ENCODE results near the gene MAN2A1. TPM values are rescaled to one million over a fixed set of nuclear protein-coding genes. Genes with fewer than 3 reads are reported as not detected.

The MAN2A1 gene
- polyA plus RNA-seq, 1 experiment = 55.8 TPM

DNA sequence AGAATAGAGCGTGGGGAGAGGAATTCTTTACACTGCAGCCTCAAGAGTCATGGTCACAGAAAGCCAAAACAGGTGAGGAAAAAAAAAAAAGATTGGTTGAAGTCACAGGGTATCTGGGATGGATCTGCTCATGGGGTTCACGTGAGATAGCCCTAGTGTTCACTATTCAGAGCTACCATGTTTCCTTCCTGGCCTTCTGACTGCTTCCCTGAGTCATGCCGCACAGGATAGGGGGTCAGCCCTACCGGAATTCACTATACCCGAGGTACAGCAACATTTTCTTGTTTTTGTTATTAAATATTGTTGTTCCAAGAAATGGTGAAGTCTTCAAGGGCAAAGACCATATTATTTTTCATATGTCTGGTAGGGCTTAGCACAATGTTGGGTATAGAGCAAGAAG, 21.5 kb upstream of the MAN2A1 start:
- CTCF ChIA-PET = no interaction called here
- no peak overlapping the region for H3K4me3 ChIP-seq (ENCODE audit: low read depth, low read length)
- H3K27ac ChIP-seq (ENCODE audit: low read depth, low read length) = no peak overlapping the region
- H3K9me3 ChIP-seq (ENCODE audit: control insufficient read depth, insufficient read depth, low read length) = no peaks in the 10 kb centered on the region
- H3K27me3 ChIP-seq (ENCODE audit: control insufficient read depth, insufficient read depth, low read length) = peaks cover 7% of the 10 kb centered on the region
- TF ChIP-seq, protein P1, sequence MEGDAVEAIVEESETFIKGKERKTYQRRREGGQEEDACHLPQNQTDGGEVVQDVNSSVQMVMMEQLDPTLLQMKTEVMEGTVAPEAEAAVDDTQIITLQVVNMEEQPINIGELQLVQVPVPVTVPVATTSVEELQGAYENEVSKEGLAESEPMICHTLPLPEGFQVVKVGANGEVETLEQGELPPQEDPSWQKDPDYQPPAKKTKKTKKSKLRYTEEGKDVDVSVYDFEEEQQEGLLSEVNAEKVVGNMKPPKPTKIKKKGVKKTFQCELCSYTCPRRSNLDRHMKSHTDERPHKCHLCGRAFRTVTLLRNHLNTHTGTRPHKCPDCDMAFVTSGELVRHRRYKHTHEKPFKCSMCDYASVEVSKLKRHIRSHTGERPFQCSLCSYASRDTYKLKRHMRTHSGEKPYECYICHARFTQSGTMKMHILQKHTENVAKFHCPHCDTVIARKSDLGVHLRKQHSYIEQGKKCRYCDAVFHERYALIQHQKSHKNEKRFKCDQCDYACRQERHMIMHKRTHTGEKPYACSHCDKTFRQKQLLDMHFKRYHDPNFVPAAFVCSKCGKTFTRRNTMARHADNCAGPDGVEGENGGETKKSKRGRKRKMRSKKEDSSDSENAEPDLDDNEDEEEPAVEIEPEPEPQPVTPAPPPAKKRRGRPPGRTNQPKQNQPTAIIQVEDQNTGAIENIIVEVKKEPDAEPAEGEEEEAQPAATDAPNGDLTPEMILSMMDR (IDR thresholded peaks at IDR 0.05; ENCODE audit: low read depth, low read length) = no peak
- DNase-seq (ENCODE audit: low read depth, low spot score) = no peak
- POLR2A ChIA-PET = no interaction called here

DNA sequence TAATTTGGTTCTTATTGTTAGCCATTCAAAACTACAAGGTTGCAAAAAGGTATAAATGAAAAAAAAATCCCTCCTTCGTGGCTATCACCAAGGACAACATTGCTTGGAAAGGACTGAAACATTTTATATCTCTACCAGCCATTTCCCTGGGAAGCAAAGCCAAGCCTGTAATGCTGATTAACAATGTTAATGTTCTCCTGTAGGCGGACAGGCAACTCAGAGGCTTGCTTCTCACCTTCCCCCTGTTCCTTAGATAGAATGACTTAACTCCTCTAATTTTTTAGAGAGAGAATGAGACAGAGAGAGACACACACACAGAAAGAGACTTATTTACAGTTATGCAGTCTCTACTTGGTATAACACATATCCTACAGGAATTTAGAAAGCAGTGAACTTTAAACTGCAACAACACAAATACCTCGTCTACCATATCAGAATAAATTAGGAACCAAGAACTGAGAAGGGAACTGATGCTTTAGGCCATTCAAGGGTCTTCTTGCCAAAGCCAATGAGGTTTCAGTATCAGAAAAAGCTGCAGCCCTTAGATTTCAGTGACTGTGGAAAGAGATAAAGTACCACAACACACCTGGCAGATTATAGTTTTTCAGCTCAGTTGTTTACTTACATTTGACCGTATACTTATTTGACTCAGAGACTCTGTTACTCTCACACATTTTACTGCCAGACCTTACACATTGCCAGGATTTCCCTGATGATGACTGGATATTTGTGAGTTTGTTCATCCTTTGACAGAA, 20.9 kb upstream of the MAN2A1 start:
- TF ChIP-seq, protein P1 (IDR thresholded peaks at IDR 0.05; ENCODE audit: low read depth, low read length) = no peak
- POLR2A ChIA-PET = no interaction called here
- DNase-seq (ENCODE audit: low read depth, low spot score) = no peak
- CTCF ChIA-PET = no interaction called here
- no peak overlapping the region for H3K27ac ChIP-seq (ENCODE audit: low read depth, low read length)
- H3K9me3 ChIP-seq (ENCODE audit: control insufficient read depth, insufficient read depth, low read length) = no peaks in the 10 kb centered on the region
- peaks cover 7% of the 10 kb centered on the region for H3K27me3 ChIP-seq (ENCODE audit: control insufficient read depth, insufficient read depth, low read length)
- H3K4me3 ChIP-seq (ENCODE audit: low read depth, low read length) = no peak overlapping the region

DNA sequence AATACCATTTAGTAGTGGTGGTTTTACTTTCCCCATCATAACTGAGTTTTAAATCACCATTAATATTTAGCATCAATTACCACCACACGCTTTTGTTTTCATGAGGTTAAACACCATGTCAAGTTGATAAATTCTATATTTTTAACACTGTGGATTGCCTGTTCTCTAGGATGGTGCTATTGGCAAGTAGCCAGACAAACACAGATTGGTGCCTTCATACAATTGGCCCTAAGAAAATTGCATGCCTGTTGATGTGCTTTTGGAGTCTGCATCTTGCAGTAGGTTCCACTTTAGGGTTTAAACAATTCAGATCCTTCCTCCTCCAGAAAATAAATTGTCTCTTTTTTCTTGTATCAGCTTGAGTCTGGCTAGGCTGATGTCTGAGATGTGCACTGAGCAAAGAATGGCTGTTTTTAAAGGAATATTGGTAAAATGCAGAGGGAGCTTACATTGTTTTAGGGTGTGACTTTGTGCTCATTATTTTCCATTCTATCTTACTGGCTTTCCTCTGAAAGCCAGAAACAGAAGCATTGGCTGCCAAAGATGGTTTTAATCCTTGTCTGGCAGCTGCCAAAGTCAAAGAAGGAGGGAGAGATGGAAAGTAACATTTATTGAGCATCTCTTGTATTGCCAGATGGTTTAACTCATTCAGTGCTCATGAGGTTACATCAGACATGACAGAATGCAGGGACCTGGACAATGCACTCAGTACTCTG, 19.6 kb upstream of the MAN2A1 start:
- TF ChIP-seq, protein P1 (IDR thresholded peaks at IDR 0.05; ENCODE audit: low read depth, low read length) = no peak
- Histone ChIP-seq H3K4me3 (ENCODE audit: low read depth, low read length) (no peak overlapping the region), H3K27me3 (ENCODE audit: control insufficient read depth, insufficient read depth, low read length) (peaks cover 7% of the 10 kb centered on the region), H3K9me3 (ENCODE audit: control insufficient read depth, insufficient read depth, low read length) (no peaks in the 10 kb centered on the region), H3K27ac (ENCODE audit: low read depth, low read length) (no peak overlapping the region)
- ChIA-PET CTCF (no interaction called here), POLR2A (no interaction called here)
- DNase-seq (ENCODE audit: low read depth, low spot score) = no peak

DNA sequence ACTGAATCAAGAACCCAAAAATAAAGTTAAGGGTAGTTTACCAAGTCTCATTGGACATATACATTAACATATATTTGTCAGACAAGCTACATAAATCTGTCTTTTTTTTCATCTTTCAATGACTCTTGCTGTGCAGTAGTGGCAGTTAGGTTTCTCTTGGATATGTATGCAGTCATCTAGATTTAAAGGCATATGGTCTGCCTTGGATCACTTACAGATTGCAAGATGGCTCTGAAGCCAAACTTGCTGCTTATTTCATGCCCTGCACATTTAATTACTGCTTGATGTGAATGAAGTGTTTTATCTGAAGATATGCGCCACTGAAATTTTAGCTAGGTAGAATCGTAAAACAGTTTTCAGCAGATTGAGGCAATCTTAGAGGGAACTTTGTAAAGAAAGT, 18.6 kb upstream of the MAN2A1 start:
- Histone ChIP-seq H3K4me3 (ENCODE audit: low read depth, low read length) (no peak overlapping the region), H3K27ac (ENCODE audit: low read depth, low read length) (no peak overlapping the region), H3K9me3 (ENCODE audit: control insufficient read depth, insufficient read depth, low read length) (no peaks in the 10 kb centered on the region), H3K27me3 (ENCODE audit: control insufficient read depth, insufficient read depth, low read length) (peaks cover 7% of the 10 kb centered on the region)
- CTCF ChIA-PET = no interaction called here
- DNase-seq (ENCODE audit: low read depth, low spot score) = no peak
- TF ChIP-seq, protein P1 (IDR thresholded peaks at IDR 0.05; ENCODE audit: low read depth, low read length) = no peak
- POLR2A ChIA-PET = no interaction called here

DNA sequence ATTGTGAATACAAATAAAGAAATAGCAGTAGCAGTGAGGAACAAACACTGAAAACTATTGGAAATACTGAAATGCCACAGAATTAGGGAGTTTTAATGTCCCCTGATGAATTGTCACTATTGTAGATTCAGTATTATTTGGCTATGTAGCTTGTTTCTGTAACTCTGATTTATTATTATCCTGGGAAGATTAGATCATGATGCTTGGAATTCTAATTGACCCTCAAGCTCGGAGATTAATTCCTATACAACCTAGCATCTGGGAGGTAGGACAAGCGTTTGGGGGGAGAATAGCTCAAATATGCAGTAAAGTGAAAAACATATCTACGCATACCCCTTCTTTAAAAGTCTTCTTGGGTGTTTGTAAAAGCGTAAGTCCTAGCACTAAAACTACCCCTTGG, 15.1 kb upstream of the MAN2A1 start:
- TF ChIP-seq, protein P1 (IDR thresholded peaks at IDR 0.05; ENCODE audit: low read depth, low read length) = no peak
- Histone ChIP-seq H3K27me3 (ENCODE audit: control insufficient read depth, insufficient read depth, low read length) (peaks cover 7% of the 10 kb centered on the region), H3K27ac (ENCODE audit: low read depth, low read length) (no peak overlapping the region), H3K9me3 (ENCODE audit: control insufficient read depth, insufficient read depth, low read length) (no peaks in the 10 kb centered on the region), H3K4me3 (ENCODE audit: low read depth, low read length) (no peak overlapping the region)
- DNase-seq (ENCODE audit: low read depth, low spot score) = no peak
- CTCF ChIA-PET = no interaction called here
- POLR2A ChIA-PET = no interaction called here

Data from AG04450 (cell line).